Measurements from ENCODE around the gene CASP6.
A peak's percentile ranks its signal among the peaks of the same experiment; 100 is the strongest.

CASP6 gene

DNA sequence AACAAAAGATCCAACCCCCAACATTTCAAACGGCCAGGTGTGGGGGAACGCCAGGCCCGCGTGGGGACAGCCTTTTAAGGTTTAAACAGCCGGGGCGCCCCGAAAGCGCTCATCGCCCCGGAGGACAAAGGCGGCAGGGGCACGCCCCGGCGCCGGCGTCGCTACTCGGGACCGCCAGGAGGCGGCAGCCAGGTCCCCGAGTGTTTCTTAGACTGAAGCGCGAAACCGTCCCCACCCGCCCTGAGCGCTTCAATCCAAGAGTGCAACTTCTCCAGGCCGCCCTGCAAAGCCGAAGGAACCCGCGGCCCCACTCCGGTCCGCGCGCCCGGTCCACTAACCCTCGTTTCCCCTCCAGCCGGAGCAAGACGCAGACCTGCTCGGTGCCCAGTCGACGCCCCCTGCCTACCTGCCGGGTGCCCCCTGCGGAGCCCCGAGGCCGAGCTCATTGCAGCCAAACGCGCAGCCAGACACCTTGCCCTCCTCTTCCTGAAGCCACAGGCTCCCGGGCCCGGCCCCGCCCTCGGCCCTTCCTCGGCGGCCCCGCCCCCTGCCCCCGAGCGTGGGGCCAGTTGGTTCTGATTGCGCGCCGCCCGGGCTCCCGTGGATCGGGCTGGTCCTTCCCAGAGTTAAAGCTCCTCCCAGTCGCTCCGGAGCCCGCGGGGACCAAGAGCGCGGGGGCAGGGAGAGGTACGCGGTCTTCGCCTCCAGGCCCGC, at the start of gene CASP6:
Gene CASP6 (minus strand): TSS at position 496 of the 714 bp plus-strand sequence. CDS start 50 bp downstream, at position 446.
- peak; percentile 32 to 40 for DNase-seq (ENCODE audit: low read depth in 2 of 2)

DNA sequence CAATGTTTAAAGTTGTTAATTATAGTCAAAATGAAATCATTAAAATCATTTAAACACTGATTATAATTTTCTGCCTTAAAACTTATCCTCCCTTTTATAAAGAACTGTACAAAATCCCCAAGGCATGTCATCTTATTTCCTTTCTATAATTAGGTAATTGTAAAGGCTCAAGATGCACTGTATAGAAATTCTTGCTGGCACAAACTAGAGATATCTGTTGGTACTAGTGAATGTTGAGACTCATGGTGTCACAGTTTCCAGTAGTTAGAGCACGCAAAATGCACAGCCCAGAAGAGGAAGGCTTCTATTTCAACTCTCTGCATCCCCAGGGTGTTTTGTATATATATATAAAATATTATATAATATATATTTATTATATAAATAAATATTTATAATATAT, 49.3 kb upstream of the CASP6 start:
- DNase-seq (ENCODE audit: low read depth in 2 of 2) = no peak

DNA sequence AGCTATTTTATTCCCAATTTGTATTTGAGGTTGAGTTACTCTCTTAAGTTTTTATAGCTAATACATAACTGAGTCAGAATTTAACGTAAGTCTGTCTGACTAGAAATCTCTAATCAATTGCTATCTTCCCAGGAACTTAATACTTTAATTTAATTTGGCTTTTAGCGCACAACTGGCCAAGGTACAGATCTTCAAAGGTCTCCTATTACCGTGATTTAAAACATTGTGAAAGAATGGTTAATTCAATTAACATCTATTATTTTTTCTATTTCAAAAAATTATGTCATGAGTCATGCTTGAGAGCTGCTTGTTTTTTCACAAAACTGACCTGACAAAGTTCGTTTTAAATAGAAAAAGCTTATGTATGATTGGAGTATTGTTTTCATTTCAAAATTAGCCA, 48.6 kb upstream of the CASP6 start:
- DNase-seq (ENCODE audit: low read depth in 2 of 2) = no peak

DNA sequence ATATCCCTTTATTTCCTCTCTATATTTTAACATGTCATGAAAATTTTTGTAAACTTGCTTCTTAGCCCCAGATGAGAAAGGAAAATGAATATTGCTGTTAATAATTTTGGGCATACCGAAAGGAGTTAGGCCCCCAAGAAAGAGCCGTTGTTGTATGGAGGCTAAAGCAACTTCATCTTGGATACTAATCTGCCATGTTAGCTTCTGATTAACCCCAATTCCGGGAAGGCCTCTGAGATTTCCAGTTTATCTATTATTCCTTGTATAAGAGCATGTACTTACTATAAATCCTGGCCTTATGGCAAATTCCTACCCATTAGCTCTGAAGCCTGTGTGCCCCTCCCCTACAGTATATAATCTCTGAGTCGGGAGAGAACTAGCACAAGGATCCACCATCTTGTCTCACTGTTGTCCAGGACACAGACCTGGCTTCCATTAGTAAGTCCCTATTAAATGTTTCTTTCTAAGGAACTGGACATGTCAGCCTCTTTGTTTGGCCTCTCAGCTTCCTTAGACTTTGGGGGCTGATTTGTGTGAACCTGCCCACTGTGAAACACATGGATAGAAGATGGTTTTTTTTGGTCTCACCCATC, 47.5 kb upstream of the CASP6 start:
- no peak for DNase-seq (ENCODE audit: low read depth in 2 of 2)

DNA sequence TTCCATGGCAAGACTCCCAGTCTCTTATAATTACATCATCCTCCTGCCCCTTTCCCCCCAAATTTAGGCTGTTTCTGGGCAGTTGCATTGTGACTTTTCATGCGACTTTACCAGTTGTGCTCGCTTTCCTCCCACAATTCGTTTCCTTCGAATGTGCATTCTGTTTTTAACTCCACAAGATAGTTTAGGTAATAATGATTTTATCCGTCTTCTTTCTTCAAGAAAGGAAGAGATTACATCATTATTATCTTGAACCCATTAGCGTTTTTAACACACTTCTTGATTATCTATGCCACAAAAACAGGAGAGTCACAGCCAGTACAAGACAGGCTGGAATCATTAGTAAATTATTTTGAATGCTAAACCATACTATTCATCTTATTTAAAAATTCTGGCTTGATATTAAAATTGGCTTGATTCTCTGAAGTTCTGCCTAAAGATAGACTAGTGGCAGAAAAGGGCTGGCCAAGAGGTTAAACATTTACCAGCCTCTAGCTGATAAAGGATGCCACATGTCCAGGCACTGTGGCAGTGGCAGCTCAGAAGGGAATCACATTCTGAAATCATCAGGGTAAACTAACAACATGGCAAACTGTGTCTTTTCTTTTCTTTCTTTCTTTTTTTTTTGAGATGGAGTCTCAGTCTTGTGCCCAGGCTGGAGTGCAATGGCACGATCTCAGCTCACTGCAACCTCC, 46.3 kb upstream of the CASP6 start:
- DNase-seq (ENCODE audit: low read depth in 2 of 2) = no peak

DNA sequence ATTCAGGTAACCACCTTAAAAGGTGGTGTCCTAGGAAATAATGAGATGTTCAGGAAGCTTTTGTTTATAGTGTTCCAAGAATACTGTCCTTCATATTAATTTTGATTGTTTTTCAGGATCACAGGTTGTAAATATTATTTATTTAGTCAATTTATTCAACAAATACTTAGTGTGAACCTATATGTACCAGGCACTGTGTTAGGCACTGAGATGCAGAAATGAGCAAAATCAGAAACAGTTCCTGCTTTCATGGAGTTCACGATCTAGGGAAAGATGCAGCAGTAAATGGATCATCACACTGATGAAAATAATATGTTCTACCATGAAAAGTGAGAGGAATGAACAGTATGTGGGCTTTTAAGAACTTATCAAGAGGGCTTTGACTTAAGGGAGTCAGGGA, 44.9 kb upstream of the CASP6 start:
- DNase-seq (ENCODE audit: low read depth in 2 of 2) = no peak

DNA sequence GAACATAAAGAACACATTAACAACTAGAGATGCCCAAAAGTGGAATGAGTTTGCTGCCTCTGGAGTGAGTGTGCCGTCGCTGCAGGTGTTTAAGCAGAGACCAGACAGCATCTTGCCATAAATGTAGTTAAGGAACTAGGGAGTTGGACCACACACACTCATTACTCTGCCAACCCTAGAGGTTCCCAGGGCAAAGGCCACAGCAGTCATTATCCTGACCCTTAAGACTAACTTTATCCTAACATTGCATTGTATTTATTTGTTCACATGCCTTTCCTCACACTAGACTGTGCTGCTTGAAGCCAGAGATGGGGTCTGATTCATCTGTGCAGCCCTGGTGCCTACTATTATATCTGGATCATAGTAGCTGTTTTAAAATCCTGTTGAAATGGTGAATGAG, 43.5 kb upstream of the CASP6 start:
- no peak for DNase-seq (ENCODE audit: low read depth in 2 of 2)

DNA sequence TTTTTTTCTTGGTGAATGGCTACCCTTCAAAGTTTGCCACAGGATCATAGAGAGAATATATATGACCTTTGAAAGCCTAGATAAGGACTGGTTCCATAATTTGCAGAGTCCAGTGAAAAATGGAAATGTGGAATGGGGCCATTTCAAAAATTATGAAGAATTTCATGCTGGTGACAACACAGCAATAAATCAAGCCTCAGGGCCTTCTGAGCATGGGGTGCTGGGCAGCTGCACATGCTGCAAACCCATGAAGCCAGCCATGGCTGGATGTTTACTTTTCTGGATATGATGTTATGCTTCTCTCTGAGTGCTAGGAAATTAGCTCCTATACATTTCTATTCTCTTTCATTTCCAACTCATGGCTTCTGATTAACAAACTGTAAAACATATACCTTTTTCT, 42.6 kb upstream of the CASP6 start:
- DNase-seq (ENCODE audit: low read depth in 2 of 2) = no peak

DNA sequence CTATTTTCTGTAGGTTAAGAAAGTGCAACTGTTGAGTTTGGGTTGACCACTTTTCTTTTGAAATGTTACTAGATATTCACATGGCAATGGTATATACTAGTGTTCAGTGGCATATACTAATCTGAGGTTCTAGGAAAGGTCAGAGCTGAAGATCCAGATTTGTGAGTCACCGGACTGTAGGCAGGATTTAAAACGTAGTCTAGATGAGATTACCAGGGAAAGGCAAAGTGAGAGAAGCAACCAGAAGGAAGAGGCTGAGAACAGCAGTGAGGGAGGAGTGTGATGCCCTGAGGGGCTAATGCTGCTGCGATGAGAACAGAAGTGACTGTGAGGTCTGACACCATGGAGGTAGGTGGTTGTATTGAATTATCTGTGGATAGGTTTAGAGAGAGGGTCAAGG, 36.3 kb upstream of the CASP6 start:
- no peak for DNase-seq (ENCODE audit: low read depth in 2 of 2)

DNA sequence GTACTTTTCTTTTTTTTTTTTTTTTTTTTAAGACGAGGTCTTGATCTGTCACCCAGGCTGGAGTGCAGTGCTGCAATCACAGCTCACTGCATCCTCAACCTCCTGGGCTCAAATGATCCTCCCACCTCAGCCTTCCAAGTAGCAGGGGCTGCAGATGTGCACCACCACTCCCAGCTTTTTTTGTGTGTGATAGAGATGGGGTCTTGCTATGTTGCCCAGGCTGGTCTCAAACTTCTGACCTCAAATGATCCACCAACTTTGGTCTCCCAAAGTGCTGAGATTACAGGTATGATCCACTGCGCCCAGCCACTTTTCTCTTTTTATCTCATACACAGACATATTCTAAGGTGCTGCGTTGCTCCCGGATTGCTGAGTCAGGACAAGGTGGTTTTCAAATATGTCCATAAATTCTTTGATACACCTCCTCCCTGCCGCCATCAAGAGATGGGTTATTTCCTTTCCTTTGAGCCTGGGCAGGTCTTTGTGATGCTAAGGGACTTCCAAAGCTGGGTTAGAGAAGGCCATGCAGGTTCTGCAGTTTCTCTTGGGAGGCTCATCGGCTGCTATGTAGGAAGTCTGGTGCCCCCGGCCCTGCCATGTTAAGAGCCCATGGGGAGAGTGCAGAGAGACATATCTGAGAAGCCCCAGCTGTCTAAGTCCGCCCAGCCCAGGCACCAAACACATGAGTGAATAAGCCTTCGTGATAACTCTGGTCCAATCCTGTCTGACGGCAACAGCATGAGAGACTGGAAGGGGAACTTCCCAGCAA, 35.0 kb upstream of the CASP6 start:
- no peak for DNase-seq (ENCODE audit: low read depth in 2 of 2)

DNA sequence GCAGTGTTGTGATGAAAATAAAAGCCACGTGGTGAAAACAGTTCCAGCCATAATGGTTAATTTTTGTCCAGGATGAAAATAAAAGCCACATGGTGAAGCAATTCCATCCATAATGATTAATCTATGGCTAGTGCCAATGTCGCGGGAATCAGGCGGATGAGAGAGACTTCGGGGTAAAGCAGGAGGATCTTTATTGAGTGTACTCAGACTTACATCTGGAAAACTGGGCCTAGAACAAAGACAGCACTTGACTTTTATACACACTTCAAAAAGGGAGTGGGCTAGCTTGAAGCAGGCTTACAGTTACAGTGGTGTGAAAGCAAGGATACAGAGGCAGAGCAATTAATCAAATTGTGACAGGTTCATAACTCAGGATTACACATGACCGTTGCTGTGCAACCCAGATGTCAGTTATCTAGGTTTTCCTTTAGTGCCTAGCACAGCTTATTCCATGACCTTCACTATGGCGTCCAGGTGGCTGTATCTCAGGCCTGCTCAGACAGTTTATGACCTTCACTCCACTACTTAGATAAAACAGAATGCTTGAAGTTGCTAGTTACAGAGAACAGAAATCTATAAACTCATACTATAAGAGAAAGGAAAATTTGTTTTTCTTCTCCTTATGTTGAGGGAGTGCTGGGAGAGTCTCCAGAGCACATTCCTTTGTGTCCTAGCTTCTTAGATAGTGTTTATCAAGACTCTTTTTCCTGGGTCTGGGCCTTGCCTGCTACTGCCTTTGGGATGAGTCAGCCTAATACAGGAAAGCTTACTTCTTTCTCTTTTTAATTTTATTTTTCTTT, 32.5 kb upstream of the CASP6 start:
- no peak for DNase-seq (ENCODE audit: low read depth in 2 of 2)

DNA sequence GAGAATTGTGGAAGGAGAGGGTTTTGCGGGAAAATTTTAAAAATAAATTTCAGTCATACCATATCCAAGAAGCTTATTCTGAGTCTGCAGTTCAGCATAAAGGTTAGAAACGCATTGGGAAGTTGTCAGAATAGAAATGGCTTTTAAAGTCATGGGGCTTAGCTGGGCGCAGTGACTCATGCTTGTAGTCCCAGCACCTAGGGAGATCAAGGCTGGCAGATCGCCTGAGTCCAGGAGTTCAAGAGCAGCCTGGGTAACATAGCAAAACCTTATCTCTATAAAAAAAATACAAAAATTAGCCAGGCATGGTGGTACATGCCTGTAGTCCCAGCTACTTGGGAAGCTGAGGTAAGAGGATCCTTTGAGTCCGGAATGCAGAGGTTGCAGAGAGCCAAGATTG, 30.5 kb upstream of the CASP6 start:
- no peak for DNase-seq (ENCODE audit: low read depth in 2 of 2)

DNA sequence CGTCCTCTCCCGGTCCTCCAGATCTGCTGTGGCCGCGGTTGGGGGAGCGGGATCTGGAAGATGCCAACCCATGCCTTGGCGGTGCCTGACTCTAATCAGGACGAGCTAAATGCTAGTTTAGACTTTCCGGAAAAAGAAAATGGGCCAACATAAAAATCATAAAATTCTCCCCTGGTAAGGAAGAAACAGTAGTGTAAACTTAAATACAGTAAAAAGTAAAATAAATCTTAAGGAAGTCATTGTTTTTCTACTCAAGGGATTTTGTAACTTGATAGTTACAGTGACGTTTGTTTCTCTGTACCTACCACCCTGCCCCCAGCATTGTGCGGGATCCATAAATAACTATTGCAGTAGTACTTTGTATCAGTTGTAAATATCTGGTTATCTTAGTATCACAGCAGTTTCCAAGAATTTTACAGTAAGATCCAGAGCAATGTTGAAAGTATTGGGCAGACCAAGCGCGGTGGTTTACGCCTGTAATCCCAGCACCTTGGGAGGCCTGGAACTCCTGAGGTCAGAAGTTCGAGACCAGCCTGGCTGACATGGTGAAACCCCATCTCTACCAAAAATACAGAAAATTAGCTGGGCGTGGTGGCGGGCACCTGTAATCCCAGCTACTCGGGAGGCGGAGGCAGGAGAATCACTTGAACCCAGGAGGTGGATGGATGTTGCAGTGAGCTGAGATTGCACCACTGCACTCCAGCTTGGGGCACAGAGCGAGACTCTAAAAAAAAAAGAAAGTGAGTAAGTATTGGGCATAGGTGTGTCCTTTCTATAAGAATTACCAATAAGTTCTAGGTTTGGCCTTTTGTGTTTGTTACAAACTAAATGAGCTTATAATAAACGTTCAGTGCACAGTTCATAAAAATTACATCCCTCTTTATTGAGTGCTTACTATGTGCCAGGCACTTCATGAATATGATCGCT, 27.6 kb upstream of the CASP6 start:
- DNase-seq (ENCODE audit: low read depth in 2 of 2) = no peak

DNA sequence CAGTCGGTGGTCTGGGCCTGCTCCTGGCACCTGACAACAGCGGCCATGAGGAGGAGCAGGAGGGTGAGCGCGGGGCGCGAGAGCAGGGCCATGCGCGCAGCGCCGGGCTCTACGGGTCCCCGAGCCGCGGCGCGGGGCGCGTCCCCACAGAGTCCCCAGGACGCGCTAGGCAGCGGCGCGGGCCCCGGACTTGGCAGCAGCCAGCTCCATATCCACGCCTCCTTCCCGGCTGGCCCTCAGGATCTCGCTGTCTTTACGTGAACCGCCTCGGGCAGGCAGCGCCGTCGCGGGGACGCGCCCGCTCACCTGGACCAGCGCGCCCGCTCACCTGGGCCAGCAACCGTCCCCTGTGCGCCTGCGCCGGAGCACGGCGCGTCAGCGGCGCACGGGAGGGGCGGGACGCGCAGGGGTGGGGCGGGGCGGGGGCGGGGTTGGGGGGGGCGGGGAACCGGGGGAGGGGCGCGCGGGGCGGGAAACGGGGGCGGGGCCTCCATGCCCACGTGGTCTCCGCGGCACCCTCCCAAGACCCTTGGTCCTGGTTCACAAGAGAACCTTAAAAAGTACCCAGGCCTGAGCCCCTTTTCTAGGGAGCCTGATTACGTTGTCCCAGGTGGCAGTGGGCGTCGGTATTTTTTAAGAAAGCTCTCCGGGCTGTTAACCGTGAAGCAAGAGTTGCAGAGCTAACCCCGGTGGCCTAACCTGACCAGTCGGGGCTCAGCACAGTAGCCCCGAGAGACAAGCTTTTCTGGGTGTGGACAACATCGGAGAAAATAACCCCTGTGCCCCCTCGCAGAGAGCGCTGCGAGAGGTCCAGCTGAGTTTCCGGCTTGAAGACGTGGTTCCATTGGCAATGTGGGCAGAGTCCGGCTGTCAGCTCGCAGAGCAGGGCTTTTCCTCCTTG, 26.7 kb upstream of the CASP6 start, which contains the start of gene PLA2G12A:
Gene PLA2G12A (minus strand): TSS at position 353 of the 901 bp plus-strand sequence. CDS start 261 bp downstream, at position 92.
- peak; percentile 50 to 56 for DNase-seq (ENCODE audit: low read depth in 2 of 2)

DNA sequence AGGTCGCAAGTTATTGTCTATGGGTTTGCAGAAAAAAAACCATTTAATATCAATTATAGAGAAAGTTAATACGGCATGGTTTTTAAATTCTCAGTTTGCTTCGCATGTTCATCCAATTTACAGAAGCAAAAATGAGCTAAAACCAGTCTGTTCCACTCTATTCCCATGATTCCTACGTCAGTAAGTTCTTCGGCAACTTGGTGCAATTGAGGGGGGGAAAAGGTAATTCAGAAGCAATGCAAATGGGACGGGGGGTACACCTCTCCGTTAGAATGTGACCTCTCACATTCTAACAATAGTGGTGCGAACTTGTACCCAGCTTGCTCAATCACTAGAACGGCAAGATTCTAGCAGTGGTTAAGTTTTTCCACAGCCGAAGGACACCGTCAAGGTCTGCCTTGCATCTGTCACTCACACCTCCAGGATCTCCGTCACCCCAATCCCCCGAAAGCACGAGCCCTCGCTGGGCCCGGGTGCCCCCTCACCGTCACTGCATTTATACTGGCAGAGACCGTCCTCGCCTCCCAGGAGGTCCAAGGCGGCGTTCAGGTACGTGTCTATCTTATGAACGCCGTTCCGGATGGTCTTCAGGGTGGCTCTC, 26.0 kb upstream of the CASP6 start:
- DNase-seq (ENCODE audit: low read depth in 2 of 2) = peak in 1 of 2 donors; percentile 1

DNA sequence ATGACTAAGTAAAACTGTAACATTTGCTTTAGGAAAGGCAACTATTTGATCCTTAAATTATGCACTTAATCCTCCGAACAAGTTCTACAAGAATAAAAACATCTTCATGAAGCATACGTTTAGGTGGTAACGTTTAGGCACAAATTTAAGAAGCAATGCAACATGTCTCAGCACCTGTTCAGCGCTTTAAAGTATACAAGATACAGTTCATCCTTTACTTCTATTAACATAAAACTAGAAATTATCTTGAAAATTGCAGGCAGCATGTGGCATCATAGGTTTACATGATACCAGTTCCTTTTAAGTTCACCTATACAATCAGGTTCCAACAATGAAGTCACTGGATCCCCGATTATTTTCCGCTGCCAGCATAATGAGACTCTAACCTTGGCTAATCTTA, 25.1 kb upstream of the CASP6 start:
- no peak for DNase-seq (ENCODE audit: low read depth in 2 of 2)

DNA sequence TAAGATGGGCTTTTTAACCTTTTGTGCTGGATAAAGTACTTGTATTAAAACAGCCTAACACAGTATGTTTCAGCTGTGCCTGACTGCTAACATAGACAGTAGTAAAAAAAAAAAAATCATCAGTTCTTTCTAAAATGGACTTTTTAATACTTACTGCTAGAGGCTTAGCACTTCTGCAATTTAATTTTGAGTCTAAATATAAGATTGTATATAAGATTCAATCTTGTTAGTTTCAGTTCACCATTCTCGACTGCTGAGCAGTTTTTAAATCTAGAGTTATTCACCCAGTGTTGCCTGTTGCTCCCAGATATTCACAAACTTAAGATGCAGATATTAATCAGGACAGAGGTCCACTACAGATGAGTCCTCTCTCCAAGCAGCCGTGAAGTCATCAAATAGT, 19.9 kb upstream of the CASP6 start:
- DNase-seq (ENCODE audit: low read depth in 2 of 2) = no peak

DNA sequence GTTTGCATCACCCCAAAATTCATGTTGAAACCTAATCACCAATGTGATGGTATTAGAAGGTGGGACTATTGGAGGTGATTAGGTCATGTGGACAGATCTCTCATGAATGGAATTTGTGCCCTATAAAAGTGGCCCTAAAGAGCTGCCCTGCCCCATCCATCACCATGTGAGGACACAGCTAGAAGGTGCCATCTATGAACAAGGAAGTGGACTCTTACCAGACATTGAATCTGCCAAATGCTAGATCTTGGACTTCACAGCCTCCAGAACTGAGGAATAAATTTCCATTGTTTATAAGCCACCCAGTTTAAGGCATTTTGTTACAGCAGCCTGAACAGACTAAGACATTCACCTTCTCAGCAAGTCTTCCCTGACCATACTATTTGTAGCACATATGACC, 19.1 kb upstream of the CASP6 start:
- no peak for DNase-seq (ENCODE audit: low read depth in 2 of 2)

DNA sequence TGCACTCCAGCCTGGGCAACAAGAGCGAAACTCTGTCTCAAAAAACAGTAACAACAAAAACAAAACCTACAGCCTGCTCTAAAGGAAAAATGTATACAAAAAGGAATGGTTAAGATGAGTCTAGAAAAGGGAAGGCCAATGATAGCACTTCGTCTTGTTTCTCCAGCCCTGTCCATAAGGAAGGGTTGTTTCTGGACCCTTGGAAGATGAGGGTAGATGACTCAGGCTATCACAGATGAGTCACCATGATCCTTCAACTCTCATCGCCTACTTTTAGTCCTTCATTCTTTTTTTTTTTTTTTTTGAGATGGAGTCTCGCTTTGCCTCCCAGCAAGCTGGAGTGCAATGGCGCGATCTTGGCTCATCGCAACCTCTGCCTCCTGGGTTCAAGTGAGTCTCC, 17.8 kb upstream of the CASP6 start:
- DNase-seq (ENCODE audit: low read depth in 2 of 2) = no peak

All from stimulated activated CD4-positive, alpha-beta T cell treated with anti-CD3 and anti-CD28 coated beads, Interleukin-1b, Interleukin-23, amount 100 ng/mL, for 1 hour (primary cell).